GDM1 (cell line): ENCODE results near the gene KRT27.
"Not testable (repeated sequence)": the region's sequence is repeated elsewhere in the genome, so short reads cannot be mapped to it uniquely, and the experiment has no call there.

Experiments
- DNase-seq: peaks from one replicate; lab custom pipeline; 2025; lab: John Stamatoyannopoulos, UW

KRT27 gene

DNA sequence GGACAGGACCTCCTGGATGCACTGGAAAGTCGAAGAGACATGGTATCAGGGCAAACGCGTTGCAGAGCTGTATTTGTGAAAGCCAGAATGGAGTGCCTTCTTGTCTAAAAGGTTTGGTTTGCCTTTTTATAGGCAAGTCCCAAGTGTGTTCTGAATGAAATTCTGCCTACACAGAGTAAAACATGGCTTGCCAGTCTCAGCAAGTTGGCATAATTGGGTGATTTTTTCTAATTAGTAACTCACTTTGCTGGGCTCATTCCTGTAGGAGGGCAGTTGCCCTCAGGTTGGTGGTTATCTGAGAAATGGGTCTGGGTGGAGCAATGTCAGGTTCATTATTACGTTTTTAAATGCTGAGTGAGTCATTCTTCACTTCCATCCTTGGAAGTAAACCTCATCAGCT, 27.1 kb downstream of the KRT27 start, which contains the start of gene KRT25:
TSS of gene KRT25 (minus strand) at position 101 of the 400 bp plus-strand sequence. CDS start at position 41, 60 bp downstream.
- DNase-seq: no peak

DNA sequence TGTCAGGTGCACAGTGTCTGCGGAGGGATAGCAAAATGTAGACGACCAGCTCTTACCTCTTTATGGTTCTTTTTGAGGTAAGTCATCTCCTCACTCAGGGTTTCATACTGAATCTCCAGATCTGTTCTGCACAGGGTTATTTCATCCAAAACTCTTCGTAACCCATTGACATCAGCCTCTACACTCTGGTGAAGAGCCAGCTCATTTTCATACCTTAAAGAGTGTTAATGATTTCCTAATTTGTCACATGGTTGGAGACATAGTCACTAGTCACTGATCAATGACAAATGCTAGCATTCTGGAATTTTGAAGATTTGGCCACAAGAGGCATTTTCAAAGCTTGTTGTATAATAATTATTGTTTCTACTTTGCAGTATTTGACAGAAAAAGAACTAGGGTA, 28.5 kb downstream of the KRT27 start:
- no peak for DNase-seq

DNA sequence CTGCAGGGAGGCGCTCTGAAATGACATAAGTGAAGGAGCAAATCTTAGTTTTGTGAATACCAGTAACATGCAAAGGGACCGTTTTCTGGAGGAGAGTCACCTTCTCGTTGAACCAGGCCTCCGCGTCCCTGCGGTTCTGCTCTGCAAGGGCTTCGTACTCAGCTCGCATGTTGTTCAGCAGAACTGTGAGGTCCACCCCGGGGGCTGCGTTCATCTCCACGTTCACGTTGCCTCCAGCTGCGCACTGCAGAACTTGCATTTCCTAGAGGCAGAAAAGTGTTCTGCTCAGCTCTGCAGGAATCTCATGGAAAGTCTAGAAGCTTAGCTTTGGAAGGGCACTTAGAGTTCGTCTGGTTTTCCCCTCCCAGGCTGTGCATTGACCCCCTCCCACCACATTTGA, 31.3 kb downstream of the KRT27 start:
- DNase-seq: no peak

DNA sequence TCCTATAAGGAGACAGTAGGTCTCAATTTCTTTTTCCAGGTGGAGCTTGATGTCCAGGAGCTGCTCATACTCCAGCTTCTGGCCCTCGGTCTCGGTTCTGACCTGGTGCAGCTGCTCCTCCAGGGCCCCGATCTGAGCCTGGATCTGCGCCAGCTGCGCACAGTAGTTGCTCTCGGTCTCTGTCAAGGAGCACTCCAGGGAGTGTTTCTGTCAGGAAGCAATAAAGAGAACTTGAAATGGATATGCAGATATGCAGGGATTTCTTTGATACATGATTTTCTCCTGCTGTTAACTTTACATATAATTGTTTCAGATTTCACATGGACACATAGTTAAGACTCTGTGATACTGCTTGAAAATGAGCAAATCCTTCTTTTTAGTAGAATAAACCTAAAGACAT, 32.0 kb downstream of the KRT27 start:
- no peak for DNase-seq

DNA sequence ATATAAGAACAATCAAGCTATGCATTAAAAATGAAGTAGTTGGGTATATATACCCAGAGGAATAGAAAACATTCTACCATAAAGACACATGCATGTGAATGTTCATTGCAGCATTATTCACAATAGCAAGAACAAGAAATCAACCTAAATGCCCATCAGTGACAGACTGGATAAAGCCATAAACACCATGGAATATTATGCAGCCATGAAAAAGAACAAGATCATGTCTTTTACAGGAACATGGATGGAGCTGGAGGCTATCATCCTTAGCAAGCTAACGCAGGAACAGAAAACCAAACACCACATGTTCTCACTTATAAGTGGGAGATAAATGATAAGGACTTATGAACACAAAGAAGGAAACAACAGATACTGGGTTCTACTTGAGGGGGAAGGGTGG, 33.7 kb downstream of the KRT27 start:
- not testable (repeated sequence) for DNase-seq

DNA sequence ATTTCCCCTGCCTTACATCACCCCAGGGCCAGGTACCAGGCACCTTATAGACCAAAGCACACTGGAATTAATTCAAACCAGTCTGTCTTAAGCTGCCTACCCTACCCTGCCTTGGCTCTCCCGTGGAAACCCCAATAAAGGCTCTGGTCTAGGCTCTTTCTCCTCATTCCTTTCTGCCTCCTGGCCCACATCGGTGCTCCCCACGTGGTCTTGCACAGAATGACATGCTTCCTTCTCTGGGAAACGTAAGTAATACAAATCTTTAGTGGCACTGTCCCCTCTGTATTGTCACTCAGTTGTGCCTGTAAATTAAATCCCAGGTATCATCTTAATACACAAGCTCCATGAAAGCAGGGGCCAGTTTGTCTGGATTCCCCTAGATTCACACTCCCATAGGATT, 43.8 kb downstream of the KRT27 start:
- DNase-seq: no peak

DNA sequence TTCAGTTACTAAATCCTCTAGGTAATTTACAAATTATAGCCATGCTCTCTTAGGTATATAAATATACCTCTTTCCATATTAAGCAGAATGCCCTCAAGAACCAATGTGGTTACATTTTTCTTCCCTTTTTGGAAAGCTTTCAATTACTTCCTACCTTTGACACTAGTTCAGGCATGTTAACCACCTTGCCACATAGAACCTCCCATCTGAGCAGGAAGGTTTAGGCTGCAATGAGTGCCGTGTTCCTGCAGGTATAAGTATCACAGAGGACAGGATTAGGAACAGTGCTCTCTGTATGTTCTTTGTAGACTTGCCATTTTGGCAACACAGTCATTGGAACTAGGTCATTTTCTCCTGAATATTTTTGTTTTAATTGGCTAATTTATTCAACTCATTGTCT, 47.3 kb downstream of the KRT27 start:
- DNase-seq: no peak

DNA sequence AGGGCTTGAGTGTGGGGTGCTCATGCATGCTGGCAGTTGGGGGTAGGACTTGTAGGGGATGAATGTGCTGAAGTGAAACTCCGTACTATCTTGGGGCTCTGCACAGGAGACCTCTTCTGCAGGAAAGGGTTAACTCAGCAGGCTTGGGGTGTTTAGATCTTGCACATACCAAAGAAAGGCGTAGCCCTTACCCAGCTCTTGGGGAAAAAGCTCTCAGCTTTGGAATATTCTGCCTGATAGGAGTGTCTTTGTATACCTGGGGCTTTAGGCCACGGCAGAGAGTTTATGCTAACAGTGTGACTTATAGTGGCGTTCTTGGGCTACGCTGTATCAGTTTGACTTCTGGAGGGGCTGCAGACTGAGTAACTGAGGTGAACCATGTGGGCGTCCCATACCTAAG, 48.3 kb downstream of the KRT27 start:
- no peak for DNase-seq

DNA sequence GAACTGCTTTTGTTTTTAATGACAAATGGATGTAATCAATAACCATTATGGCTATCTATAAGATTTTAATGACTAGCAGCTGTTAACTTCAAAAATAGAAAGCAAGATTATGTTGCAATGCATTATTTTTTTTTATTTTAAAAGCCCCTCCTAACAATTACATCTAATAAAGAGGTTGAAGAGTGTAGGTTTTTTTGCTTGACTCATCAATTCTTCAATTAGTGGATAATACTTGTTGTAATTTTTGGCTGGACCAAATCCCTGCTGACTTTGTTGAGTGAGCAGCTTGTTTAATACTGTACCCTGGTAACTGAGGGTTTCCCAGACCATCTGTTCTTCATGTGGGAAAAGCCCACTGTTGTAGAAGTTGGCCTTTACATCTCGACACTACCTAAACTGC, 51.4 kb downstream of the KRT27 start:
- DNase-seq: no peak

DNA sequence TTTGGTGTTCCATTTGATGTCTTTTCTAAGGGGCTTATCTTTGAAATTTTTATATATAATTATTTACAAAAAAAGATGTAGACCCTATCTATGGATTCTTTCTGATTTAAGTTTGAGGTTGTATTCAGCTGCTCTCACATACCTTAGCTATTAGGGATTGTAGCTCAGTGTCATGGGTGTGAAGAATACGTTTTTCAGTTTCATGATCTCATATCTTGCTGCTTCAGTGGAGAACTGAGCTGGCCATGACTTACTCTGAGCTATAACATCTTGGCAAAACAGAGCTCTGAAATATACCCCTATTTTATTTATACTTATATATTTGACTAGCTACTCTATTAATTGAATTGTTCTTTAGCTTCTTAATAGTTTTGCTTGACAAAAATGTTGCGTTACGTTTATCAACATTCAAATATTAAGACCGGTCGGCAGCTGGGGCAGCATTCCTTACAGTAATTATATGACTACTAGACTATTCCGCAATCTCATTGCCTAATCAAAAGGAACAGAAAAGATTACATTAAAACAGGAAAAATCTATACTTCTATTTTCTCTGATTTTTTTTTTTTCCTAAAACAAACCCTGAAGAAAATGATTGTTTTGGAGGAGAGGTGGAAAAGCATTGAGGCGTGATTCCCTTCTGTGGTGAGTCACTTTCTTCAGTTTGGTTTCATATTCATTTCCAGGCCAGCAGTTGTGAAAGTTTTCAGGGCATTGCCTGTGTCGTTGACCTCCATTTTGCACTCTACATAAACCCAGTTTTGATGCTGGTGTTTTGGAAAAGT, 54.7 kb downstream of the KRT27 start:
- DNase-seq: no peak

DNA sequence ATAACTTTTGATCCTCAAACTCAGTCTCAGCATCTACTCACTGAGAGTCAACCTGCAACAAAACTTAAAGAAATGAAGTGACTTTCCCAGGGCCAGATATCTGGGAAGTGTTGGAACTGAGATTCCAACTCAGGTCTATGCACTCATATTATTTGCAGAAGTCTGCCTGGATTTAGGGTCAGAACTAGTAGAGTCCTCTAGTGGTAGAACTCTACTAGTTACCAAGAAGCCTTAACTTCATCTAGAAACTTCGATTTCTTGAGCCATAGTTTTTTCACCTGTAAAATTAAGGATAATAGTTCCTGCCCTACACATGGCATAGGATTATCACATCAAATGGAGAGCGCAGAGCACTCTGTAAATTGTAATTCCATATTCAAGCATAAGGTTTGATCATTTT, 55.4 kb downstream of the KRT27 start:
- DNase-seq: no peak
